Astrocyte (in vitro differentiated cells and primary cell): ENCODE results near the gene GDF9. TPM values are rescaled to one million over a fixed set of nuclear protein-coding genes. Genes with fewer than 3 reads are reported as not detected.

Experiments
- DNase-seq: peaks from one replicate; pipeline ENCODE4 v3.0.0-alpha.2; 2010; ENCODE audit warnings: low read depth
- FAIRE-seq: peaks from 2 replicates; lab custom pipeline; 2011; peaks lifted over from hg19 to GRCh38; lab: Jason Lieb, UNC
- H2AFZ ChIP-seq: 2 replicates; pipeline ENCODE4 v1.6.0; 2012; ENCODE audit warnings: low read depth, low read length, inconsistent platforms
- H3K27ac ChIP-seq: 2 replicates; pipeline ENCODE4 v1.5.1; 2011; ENCODE audit warnings: low read depth, low read length, inconsistent platforms
- H3K27me3 ChIP-seq: 2 replicates; pipeline ENCODE4 v1.6.0; 2011; ENCODE audit warnings: low read length, inconsistent platforms; ENCODE audit not compliant: insufficient read depth
- H3K36me3 ChIP-seq: 2 replicates; pipeline ENCODE4 v1.5.1; 2011; ENCODE audit warnings: low read length, inconsistent platforms; ENCODE audit not compliant: insufficient read depth
- H3K4me1 ChIP-seq: 2 replicates; pipeline ENCODE4 v1.5.1; 2011; ENCODE audit warnings: low read length, inconsistent platforms; ENCODE audit not compliant: insufficient read depth
- H3K4me2 ChIP-seq: 2 replicates; pipeline ENCODE4 v1.6.0; 2012; ENCODE audit warnings: low read length, inconsistent platforms
- H3K4me3 ChIP-seq: 2 replicates; pipeline ENCODE4 v1.5.1; 2011; ENCODE audit warnings: low read depth, mild to moderate bottlenecking, low read length, inconsistent platforms; ENCODE audit not compliant: insufficient read depth
- H3K79me2 ChIP-seq: 2 replicates; pipeline ENCODE4 v1.6.0; 2012; ENCODE audit warnings: mild to moderate bottlenecking, low read length, inconsistent platforms; ENCODE audit not compliant: insufficient read depth
- H3K9ac ChIP-seq: 2 replicates; pipeline ENCODE4 v1.6.0; 2012; ENCODE audit warnings: mild to moderate bottlenecking, low read length, inconsistent platforms
- H3K9me3 ChIP-seq: 2 replicates; pipeline ENCODE4 v1.5.1; 2012; ENCODE audit warnings: low read depth, mild to moderate bottlenecking, low read length, inconsistent platforms; ENCODE audit not compliant: insufficient read depth
- H4K20me1 ChIP-seq: 2 replicates; pipeline ENCODE4 v1.6.0; 2012; ENCODE audit warnings: low read length, inconsistent platforms; ENCODE audit not compliant: insufficient read depth
- H3K27ac Mint-ChIP-seq: one replicate; pipeline ENCODE4 v1.8.0; 2021; ENCODE audit warnings: mild to moderate bottlenecking, mixed read lengths; ENCODE audit not compliant: unreplicated experiment
- H3K27me3 Mint-ChIP-seq: one replicate; pipeline ENCODE4 v1.8.0; 2021; ENCODE audit warnings: low read depth, mixed read lengths; ENCODE audit not compliant: unreplicated experiment
- H3K36me3 Mint-ChIP-seq: one replicate; pipeline ENCODE4 v1.8.0; 2021; ENCODE audit warnings: low read depth, mixed read lengths; ENCODE audit not compliant: unreplicated experiment
- H3K4me1 Mint-ChIP-seq: one replicate; pipeline ENCODE4 v1.8.0; 2021; ENCODE audit warnings: low read depth, mixed read lengths; ENCODE audit not compliant: unreplicated experiment
- H3K4me3 Mint-ChIP-seq: one replicate; pipeline ENCODE4 v1.8.0; 2021; ENCODE audit warnings: mild to moderate bottlenecking, moderate library complexity, mixed read lengths; ENCODE audit not compliant: unreplicated experiment
- H3K9me3 Mint-ChIP-seq: one replicate; pipeline ENCODE4 v1.8.0; 2021; ENCODE audit warnings: mild to moderate bottlenecking, mixed read lengths; ENCODE audit not compliant: unreplicated experiment
- EZH2 ChIP-seq: IDR thresholded peaks from 2 replicates; pipeline ENCODE4 v1.6.1; 2012; ENCODE audit warnings: mild to moderate bottlenecking, low read length, inconsistent platforms; ENCODE audit not compliant: insufficient read depth
- total RNA-seq: library from RNA; stranded (reverse); gene quantifications from 2 replicates; pipeline ENCODE4 v1.2.1, GENCODE V29; 2021
- TF ChIP-seq, protein P1 (sequence below): IDR thresholded peaks from 2 replicates; pipeline ENCODE4 v1.5.1; 2011; ENCODE audit warnings: low read depth, mild to moderate bottlenecking, inconsistent platforms, low read length, moderate library complexity; ENCODE audit not compliant: insufficient read depth

GDF9 gene
- total RNA-seq, 1 donor from 2014 or later = 0.34 TPM

DNA sequence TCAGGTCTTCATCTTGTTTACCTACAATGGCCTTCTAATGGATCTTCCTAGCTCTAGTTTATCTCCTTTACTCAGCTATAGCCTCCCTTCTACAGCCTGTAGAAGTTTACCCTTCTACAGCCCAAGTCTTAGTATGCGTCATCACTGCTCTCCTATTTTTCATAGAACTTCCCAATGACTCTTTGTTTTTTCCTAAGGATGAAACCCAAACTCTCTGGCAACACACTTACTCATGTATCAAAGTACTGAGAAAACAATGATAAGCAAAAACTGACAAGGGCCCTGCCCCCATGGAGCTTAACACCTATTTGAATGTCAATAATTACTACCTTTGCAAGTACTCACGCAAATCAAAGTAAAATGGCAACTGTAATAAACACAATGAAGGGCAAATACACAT, 40.9 kb upstream of the GDF9 start:
- Histone ChIP-seq H3K4me2 (no peak overlapping the region), H2AFZ (no peak overlapping the region), H3K4me1 (no peaks in the 10 kb centered on the region), H4K20me1 (peaks cover 74% of the 10 kb centered on the region), H3K79me2 (peaks cover 91% of the 10 kb centered on the region), H3K27me3 (no peaks in the 10 kb centered on the region), H3K9ac (no peak overlapping the region), H3K36me3 (peaks cover 17% of the 10 kb centered on the region), H3K27ac (no peak overlapping the region), H3K9me3 (no peaks in the 10 kb centered on the region), H3K4me3 (no peak overlapping the region)
- TF ChIP-seq, protein P1, sequence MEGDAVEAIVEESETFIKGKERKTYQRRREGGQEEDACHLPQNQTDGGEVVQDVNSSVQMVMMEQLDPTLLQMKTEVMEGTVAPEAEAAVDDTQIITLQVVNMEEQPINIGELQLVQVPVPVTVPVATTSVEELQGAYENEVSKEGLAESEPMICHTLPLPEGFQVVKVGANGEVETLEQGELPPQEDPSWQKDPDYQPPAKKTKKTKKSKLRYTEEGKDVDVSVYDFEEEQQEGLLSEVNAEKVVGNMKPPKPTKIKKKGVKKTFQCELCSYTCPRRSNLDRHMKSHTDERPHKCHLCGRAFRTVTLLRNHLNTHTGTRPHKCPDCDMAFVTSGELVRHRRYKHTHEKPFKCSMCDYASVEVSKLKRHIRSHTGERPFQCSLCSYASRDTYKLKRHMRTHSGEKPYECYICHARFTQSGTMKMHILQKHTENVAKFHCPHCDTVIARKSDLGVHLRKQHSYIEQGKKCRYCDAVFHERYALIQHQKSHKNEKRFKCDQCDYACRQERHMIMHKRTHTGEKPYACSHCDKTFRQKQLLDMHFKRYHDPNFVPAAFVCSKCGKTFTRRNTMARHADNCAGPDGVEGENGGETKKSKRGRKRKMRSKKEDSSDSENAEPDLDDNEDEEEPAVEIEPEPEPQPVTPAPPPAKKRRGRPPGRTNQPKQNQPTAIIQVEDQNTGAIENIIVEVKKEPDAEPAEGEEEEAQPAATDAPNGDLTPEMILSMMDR = no peak
- no peak for TF ChIP-seq EZH2
- no peak for DNase-seq
- Mint-ChIP-seq H3K36me3 (peaks cover 25% of the 10 kb centered on the region), H3K27me3 (no peaks in the 10 kb centered on the region), H3K4me1 (no peaks in the 10 kb centered on the region), H3K4me3 (no peak overlapping the region), H3K27ac (no peak overlapping the region), H3K9me3 (no peaks in the 10 kb centered on the region)
- FAIRE-seq = no peak

DNA sequence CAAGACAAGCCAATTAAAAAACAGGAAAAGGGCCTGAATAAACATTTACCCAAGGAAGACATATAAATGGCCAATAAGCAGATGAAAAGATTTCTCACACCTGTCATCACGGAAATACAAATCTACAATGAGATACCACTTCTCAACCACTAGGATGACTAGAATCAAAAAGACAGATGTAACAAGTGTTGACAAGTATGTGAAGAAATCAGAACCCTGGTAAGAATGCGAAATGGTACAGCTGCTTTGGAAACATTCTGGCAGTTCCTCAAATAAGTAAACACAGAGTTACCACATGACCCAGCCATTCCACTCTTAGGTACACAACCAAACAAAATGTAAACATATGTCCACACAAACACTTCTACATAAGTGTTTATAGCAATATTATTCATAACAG, 39.7 kb upstream of the GDF9 start:
- H3K36me3 ChIP-seq = peaks cover 21% of the 10 kb centered on the region
- Mint-ChIP-seq H3K27me3 (no peaks in the 10 kb centered on the region), H3K36me3 (peaks cover 25% of the 10 kb centered on the region), H3K4me1 (no peaks in the 10 kb centered on the region), H3K9me3 (no peaks in the 10 kb centered on the region), H3K4me3 (no peak overlapping the region), H3K27ac (no peak overlapping the region)
- no peak overlapping the region for H3K9ac ChIP-seq
- TF ChIP-seq, protein P1 = no peak
- TF ChIP-seq EZH2 = no peak
- no peak overlapping the region for H2AFZ ChIP-seq
- peaks cover 84% of the 10 kb centered on the region for H3K79me2 ChIP-seq
- DNase-seq (no peak), FAIRE-seq (no peak)
- H3K4me2 ChIP-seq = no peak overlapping the region
- peaks cover 68% of the 10 kb centered on the region for H4K20me1 ChIP-seq
- H3K4me1 ChIP-seq = no peaks in the 10 kb centered on the region
- no peaks in the 10 kb centered on the region for H3K27me3 ChIP-seq
- no peak overlapping the region for H3K27ac ChIP-seq
- no peaks in the 10 kb centered on the region for H3K9me3 ChIP-seq
- H3K4me3 ChIP-seq = no peak overlapping the region

DNA sequence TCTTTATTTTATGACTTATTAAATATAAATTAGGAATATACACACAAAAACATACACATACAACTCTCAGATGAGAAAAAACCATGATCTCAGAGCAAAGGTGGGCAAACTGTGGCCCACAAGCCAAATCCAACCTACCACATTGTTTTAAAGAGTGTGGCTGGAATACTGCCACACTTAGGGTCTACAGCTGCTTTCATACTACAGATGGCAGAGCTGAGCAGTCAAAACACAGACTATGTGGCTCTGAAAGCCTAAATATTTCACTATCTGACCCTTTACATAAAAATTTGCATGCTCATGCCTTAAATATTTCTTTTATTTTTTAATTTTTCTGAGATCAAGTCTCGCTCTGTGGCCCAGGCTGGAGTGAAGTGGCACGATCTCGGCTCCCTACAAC, 35.5 kb upstream of the GDF9 start:
- Mint-ChIP-seq H3K27ac (no peak overlapping the region), H3K9me3 (no peaks in the 10 kb centered on the region), H3K4me1 (peaks cover 2% of the 10 kb centered on the region), H3K27me3 (no peaks in the 10 kb centered on the region), H3K36me3 (peaks cover 27% of the 10 kb centered on the region), H3K4me3 (no peak overlapping the region)
- H3K9ac ChIP-seq = no peak overlapping the region
- H3K4me1 ChIP-seq = no peaks in the 10 kb centered on the region
- no peak overlapping the region for H3K27ac ChIP-seq
- H4K20me1 ChIP-seq = peaks cover 63% of the 10 kb centered on the region
- no peak overlapping the region for H3K4me2 ChIP-seq
- no peak overlapping the region for H3K4me3 ChIP-seq
- peaks cover 35% of the 10 kb centered on the region for H3K36me3 ChIP-seq
- no peaks in the 10 kb centered on the region for H3K9me3 ChIP-seq
- no peaks in the 10 kb centered on the region for H3K27me3 ChIP-seq
- no peak overlapping the region for H2AFZ ChIP-seq
- peaks cover 61% of the 10 kb centered on the region for H3K79me2 ChIP-seq
- DNase-seq (no peak), FAIRE-seq (no peak)
- no peak for TF ChIP-seq EZH2
- TF ChIP-seq, protein P1 = no peak
